ENCODE measurements around the gene SNORC.

The SNORC gene

GRCh38 chr2:232890896-232891601, 21.0 kb downstream of the SNORC start:
- Histone ChIP-seq H3K27me3 (ENCODE audit: low read depth) (no peaks in the 10 kb centered on the region), H3K36me3 (replicated peaks) (no peaks in the 10 kb centered on the region), H3K4me1 (peaks cover 7% of the 10 kb centered on the region), H3K4me3 (no peak overlapping the region), H3K9me3 (no peaks in the 10 kb centered on the region)
- in situ Hi-C loops (cut with MboI; ENCODE audit: low sequenced_read_pairs) = no loop called here
- peak in 1 of 2 experiments; percentile 58 for DNase-seq (ENCODE audit: low spot score in 2 of 2)

- Histone ChIP-seq H3K4me3 (no peak overlapping the region), H3K9me3 (no peaks in the 10 kb centered on the region), H3K36me3 (replicated peaks) (no peaks in the 10 kb centered on the region), H3K27me3 (ENCODE audit: low read depth) (no peaks in the 10 kb centered on the region), H3K4me1 (peaks cover 7% of the 10 kb centered on the region)
- peak in 1 of 2 experiments; percentile 20 for DNase-seq (ENCODE audit: low spot score in 2 of 2)
- in situ Hi-C loops (cut with MboI; ENCODE audit: low sequenced_read_pairs) = no loop called here
Measured at GRCh38 chr2:232891621-232892071, 21.6 kb downstream of the SNORC start.

DNA sequence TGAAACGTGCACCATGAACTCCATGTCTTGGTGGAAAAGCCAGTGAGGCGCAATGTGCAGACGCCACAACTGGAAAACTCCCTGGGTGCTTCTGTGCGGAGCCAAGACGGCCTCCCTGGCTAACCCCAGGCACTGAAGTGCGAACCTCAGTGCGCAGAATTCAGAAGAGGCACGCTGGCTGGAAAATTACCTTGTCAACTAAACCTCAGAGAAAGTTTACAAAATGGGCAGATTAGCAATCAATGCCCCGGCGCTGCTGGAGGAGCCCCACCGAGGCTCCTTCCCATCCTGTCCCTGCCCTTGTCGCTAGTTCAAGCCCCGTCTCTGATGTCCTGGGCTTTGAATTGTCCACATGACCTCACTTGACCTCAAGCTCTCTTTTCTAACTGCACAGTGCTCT, 22.2 kb downstream of the SNORC start:
- Histone ChIP-seq H3K27me3 (ENCODE audit: low read depth) (no peaks in the 10 kb centered on the region), H3K4me1 (peaks cover 7% of the 10 kb centered on the region), H3K36me3 (replicated peaks) (no peaks in the 10 kb centered on the region), H3K4me3 (no peak overlapping the region), H3K9me3 (no peaks in the 10 kb centered on the region)
- in situ Hi-C loops (cut with MboI; ENCODE audit: low sequenced_read_pairs) = no loop called here
- no peak for DNase-seq (ENCODE audit: low spot score in 2 of 2)

- in situ Hi-C loops (cut with MboI; ENCODE audit: low sequenced_read_pairs) = no loop called here
Measured at GRCh38 chr2:232892843-232893242, 22.8 kb downstream of the SNORC start.

DNA sequence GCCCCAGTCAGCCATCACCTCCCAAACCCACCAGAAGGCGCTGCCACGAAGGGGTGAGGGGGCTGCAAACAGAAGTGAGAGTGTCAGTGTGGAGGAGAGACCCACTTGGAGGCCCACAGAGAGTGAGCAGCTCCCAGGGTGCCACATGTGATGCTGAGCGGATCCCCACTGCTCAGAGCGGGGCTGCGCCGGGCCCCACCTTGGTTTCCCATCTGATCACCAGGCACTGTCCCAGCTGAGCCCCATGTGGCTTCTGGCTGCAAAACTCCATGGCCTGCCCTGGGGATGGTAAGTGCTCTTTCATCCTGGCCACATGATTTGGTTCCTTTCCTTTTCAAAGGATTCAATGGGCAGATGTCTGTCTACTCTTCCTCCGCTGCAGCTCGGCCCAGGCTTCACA, 23.8 kb downstream of the SNORC start:
- Histone ChIP-seq H3K4me3 (no peak overlapping the region), H3K9me3 (no peaks in the 10 kb centered on the region), H3K36me3 (replicated peaks) (no peaks in the 10 kb centered on the region), H3K27me3 (ENCODE audit: low read depth) (no peaks in the 10 kb centered on the region), H3K4me1 (peaks cover 7% of the 10 kb centered on the region)
- DNase-seq (ENCODE audit: low spot score in 2 of 2) = no peak
- in situ Hi-C loops (cut with MboI; ENCODE audit: low sequenced_read_pairs) = no loop called here

More at GRCh38 chr2:232892843-232893242, 22.8 kb downstream of the SNORC start:
- no peak overlapping the region for H3K4me3 ChIP-seq
- DNase-seq (ENCODE audit: low spot score in 2 of 2) = no peak
- H3K27me3 ChIP-seq (ENCODE audit: low read depth) = no peaks in the 10 kb centered on the region
- H3K9me3 ChIP-seq = no peaks in the 10 kb centered on the region
- no peaks in the 10 kb centered on the region for H3K36me3 ChIP-seq (replicated peaks)
- peaks cover 7% of the 10 kb centered on the region for H3K4me1 ChIP-seq

DNA sequence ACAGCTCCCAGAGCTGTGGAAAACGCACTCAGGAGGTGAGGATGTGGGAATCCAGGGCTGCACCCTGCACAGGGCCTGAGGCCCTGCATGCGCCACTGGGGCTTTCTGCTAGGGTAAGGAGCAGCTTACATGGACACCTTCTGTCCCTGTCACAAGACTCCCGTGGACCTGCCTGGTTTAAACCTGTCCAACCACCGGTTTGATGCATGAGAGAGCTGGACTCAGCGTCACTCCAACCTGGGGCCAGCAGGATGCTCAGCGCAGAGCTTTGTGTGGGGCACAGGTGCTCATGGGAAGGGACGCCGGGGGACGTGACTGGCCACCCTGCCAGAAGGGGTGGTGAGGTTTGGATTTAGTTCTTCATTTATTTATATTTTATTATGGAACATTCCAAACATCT, 24.2 kb downstream of the SNORC start:
- DNase-seq (ENCODE audit: low spot score in 2 of 2) = no peak
- Histone ChIP-seq H3K9me3 (no peaks in the 10 kb centered on the region), H3K4me3 (no peak overlapping the region), H3K36me3 (replicated peaks) (no peaks in the 10 kb centered on the region), H3K27me3 (ENCODE audit: low read depth) (no peaks in the 10 kb centered on the region), H3K4me1 (peaks cover 7% of the 10 kb centered on the region)
- in situ Hi-C loops (cut with MboI; ENCODE audit: low sequenced_read_pairs) = no loop called here

- in situ Hi-C loops (cut with MboI; ENCODE audit: low sequenced_read_pairs) = no loop called here
- Histone ChIP-seq H3K9me3 (no peaks in the 10 kb centered on the region), H3K4me1 (peaks cover 7% of the 10 kb centered on the region), H3K36me3 (replicated peaks) (no peaks in the 10 kb centered on the region), H3K4me3 (no peak overlapping the region), H3K27me3 (ENCODE audit: low read depth) (no peaks in the 10 kb centered on the region)
- DNase-seq (ENCODE audit: low spot score in 2 of 2) = no peak
Measured at GRCh38 chr2:232894746-232895145, 24.7 kb downstream of the SNORC start.

- Histone ChIP-seq H3K4me3 (no peak overlapping the region), H3K4me1 (peaks cover 5% of the 10 kb centered on the region), H3K36me3 (replicated peaks) (no peaks in the 10 kb centered on the region), H3K9me3 (no peaks in the 10 kb centered on the region), H3K27me3 (ENCODE audit: low read depth) (no peaks in the 10 kb centered on the region)
- in situ Hi-C loops (cut with MboI; ENCODE audit: low sequenced_read_pairs) = no loop called here
- no peak for DNase-seq (ENCODE audit: low spot score in 2 of 2)
Measured at GRCh38 chr2:232896111-232896510, 26.0 kb downstream of the SNORC start.

GRCh38 chr2:232896720-232897597, 26.9 kb downstream of the SNORC start:
- no peaks in the 10 kb centered on the region for H3K9me3 ChIP-seq
- DNase-seq (ENCODE audit: low spot score in 2 of 2) = no peak
- no peaks in the 10 kb centered on the region for H3K36me3 ChIP-seq (replicated peaks)
- no peaks in the 10 kb centered on the region for H3K4me1 ChIP-seq
- H3K27me3 ChIP-seq (ENCODE audit: low read depth) = no peaks in the 10 kb centered on the region
- no peak overlapping the region for H3K4me3 ChIP-seq
- in situ Hi-C loops (cut with MboI; ENCODE audit: low sequenced_read_pairs) = no loop called here

GRCh38 chr2:232897598-232898408, 27.7 kb downstream of the SNORC start:
- H3K9me3 ChIP-seq = no peaks in the 10 kb centered on the region
- H3K4me1 ChIP-seq = no peaks in the 10 kb centered on the region
- in situ Hi-C loops (cut with MboI; ENCODE audit: low sequenced_read_pairs) = no loop called here
- no peaks in the 10 kb centered on the region for H3K36me3 ChIP-seq (replicated peaks)
- no peak for DNase-seq (ENCODE audit: low spot score in 2 of 2)
- no peak overlapping the region for H3K4me3 ChIP-seq
- no peaks in the 10 kb centered on the region for H3K27me3 ChIP-seq (ENCODE audit: low read depth)

DNA sequence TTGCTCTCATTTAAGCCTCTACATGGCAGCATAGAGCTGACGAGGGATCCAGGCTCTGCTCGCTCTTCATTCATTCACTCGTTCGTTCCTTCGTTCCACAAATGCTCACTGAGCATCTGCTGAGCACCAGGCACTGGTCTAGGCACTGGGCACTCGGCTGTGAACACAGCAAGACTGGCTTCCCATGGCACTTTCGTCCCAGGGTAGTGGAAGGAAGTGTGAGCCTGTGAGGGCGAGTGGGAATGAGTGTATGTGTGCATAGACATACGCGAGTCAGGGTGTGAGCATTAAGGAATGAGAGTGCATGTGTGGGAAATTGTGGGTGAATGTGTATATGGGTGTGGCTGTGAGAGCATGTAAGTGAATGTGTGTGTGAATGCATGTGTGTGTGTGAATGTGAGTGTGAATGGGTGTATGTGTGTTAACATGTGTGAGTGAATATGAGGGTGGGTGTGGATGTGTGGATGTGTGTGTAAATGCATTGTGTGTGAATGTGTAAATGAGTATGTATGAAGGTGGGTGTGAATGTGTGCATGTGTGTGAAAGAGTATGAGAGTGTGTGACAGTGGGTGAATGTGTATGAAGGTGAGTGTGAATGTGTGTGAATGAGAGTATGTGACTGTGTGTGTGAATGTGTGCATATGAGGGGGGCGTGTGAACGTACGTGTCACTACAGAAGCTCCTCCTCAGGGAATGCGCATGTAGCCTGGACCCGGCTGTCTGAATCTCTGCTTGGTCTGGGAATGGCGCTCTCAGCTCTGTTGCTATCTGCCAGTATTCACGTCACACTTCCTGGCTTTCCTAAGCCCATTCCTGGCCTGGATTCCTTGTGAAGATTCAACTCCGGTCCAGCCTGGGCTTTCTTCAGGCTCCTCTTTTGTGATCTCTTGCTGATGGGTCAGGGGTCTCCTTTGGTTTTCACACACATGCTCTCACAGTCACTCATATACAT, 28.8 kb downstream of the SNORC start:
- no peaks in the 10 kb centered on the region for H3K36me3 ChIP-seq (replicated peaks)
- no peaks in the 10 kb centered on the region for H3K27me3 ChIP-seq (ENCODE audit: low read depth)
- no peak overlapping the region for H3K4me3 ChIP-seq
- in situ Hi-C loops (cut with MboI; ENCODE audit: low sequenced_read_pairs) = no loop called here
- no peaks in the 10 kb centered on the region for H3K9me3 ChIP-seq
- DNase-seq (ENCODE audit: low spot score in 2 of 2) = no peak
- no peaks in the 10 kb centered on the region for H3K4me1 ChIP-seq

- in situ Hi-C loops (cut with MboI; ENCODE audit: low sequenced_read_pairs) = no loop called here
- no peaks in the 10 kb centered on the region for H3K36me3 ChIP-seq (replicated peaks)
- no peak for DNase-seq (ENCODE audit: low spot score in 2 of 2)
- H3K4me1 ChIP-seq = no peaks in the 10 kb centered on the region
- no peaks in the 10 kb centered on the region for H3K27me3 ChIP-seq (ENCODE audit: low read depth)
- no peaks in the 10 kb centered on the region for H3K9me3 ChIP-seq
- no peak overlapping the region for H3K4me3 ChIP-seq
Measured at GRCh38 chr2:232900811-232901735, 31.0 kb downstream of the SNORC start.
